GM19240 (cell line): Measurements from ENCODE around the gene LDLRAP1.
"Not testable (repeated sequence)": the region's sequence is repeated elsewhere in the genome, so short reads cannot be mapped to it uniquely, and the experiment has no call there.

Experiments
- DNase-seq: peaks from one replicate; pipeline ENCODE4 v3.0.0; 2011; ENCODE audit warnings: low spot score; ENCODE audit not compliant: insufficient read length

LDLRAP1 gene

GRCh38 chr1:25603779-25604538, 60.6 kb downstream of the LDLRAP1 start:
- not testable (repeated sequence) for DNase-seq

- no peak for DNase-seq
Observed at GRCh38 chr1:25607123-25607522, 63.7 kb downstream of the LDLRAP1 start.

GRCh38 chr1:25608488-25609178, 65.2 kb downstream of the LDLRAP1 start:
- peak; percentile 85 for DNase-seq

GRCh38 chr1:25609921-25610320, 66.5 kb downstream of the LDLRAP1 start:
- no peak for DNase-seq

GRCh38 chr1:25610822-25611630, 67.6 kb downstream of the LDLRAP1 start:
- no peak for DNase-seq

- DNase-seq: no peak
Observed at GRCh38 chr1:25611843-25612242, 68.4 kb downstream of the LDLRAP1 start.

GRCh38 chr1:25612421-25612820, 69.0 kb downstream of the LDLRAP1 start:
- no peak for DNase-seq

GRCh38 chr1:25613091-25613490, 69.7 kb downstream of the LDLRAP1 start:
- DNase-seq: no peak

GRCh38 chr1:25614501-25615171, 71.2 kb downstream of the LDLRAP1 start:
- no peak for DNase-seq

GRCh38 chr1:25615172-25615541, 71.8 kb downstream of the LDLRAP1 start:
- DNase-seq: no peak

- no peak for DNase-seq
Observed at GRCh38 chr1:25615563-25616094, 72.2 kb downstream of the LDLRAP1 start.

GRCh38 chr1:25616095-25616986, 72.9 kb downstream of the LDLRAP1 start, which contains the start of gene MAN1C1:
Gene MAN1C1 (plus strand): TSS chr1:25616791. CDS start chr1:25617798, 1,007 bp downstream.
- DNase-seq: peak; percentile 76

- no peak for DNase-seq
Observed at GRCh38 chr1:25616987-25617624, 73.7 kb downstream of the LDLRAP1 start.

GRCh38 chr1:25617625-25618432, 74.4 kb downstream of the LDLRAP1 start:
- DNase-seq: no peak

- no peak for DNase-seq
Observed at GRCh38 chr1:25618433-25618808, 75.0 kb downstream of the LDLRAP1 start.
